Activated naive CD8-positive, alpha-beta T cell treated with anti-CD3 and anti-CD28 coated beads, Interleukin-2, amount 50 U/mL, for 24 hours (primary cell): ENCODE results near the gene NUDT17.
"Not testable (repeated sequence)": the region's sequence is repeated elsewhere in the genome, so short reads cannot be mapped to it uniquely, and the experiment has no call there.

Experiments
- ATAC-seq: fragments of 150-1000 bp; cut with Tn5 transposase; one replicate; pipeline ENCODE4 v1.10.0; 2021
- DNase-seq: peaks from one replicate; pipeline ENCODE4 v3.0.0; 2021
- H3K27ac Mint-ChIP-seq: one replicate; pipeline ENCODE4 v1.8.0; 2021; ENCODE audit warnings: mild to moderate bottlenecking, mixed read lengths
- H3K27me3 Mint-ChIP-seq: one replicate; pipeline ENCODE4 v1.8.0; 2021; ENCODE audit warnings: mixed read lengths
- H3K36me3 Mint-ChIP-seq: one replicate; pipeline ENCODE4 v1.8.0; 2021; ENCODE audit warnings: low read depth, mixed read lengths
- H3K4me1 Mint-ChIP-seq: one replicate; pipeline ENCODE4 v1.8.0; 2021; ENCODE audit warnings: mixed read lengths
- H3K4me3 Mint-ChIP-seq: one replicate; pipeline ENCODE4 v1.8.0; 2021; ENCODE audit warnings: mild to moderate bottlenecking, moderate library complexity, mixed read lengths
- H3K9me3 Mint-ChIP-seq: one replicate; pipeline ENCODE4 v1.8.0; 2021; ENCODE audit warnings: mixed read lengths

The NUDT17 gene

GRCh38 chr1:145827966-145828365, 17.5 kb upstream of the NUDT17 start:
- H3K27ac Mint-ChIP-seq = peak overlapping the region; percentile 94
- DNase-seq (no peak), ATAC-seq (peak; percentile 22)
- H3K9me3 Mint-ChIP-seq = no peaks in the 10 kb centered on the region
- H3K4me1 Mint-ChIP-seq = peaks cover 47% of the 10 kb centered on the region
- peaks cover 75% of the 10 kb centered on the region for H3K36me3 Mint-ChIP-seq
- H3K4me3 Mint-ChIP-seq = peak overlapping the region; percentile 59
- H3K27me3 Mint-ChIP-seq = no peaks in the 10 kb centered on the region

- H3K4me1 Mint-ChIP-seq = peaks cover 47% of the 10 kb centered on the region
- H3K27me3 Mint-ChIP-seq = no peaks in the 10 kb centered on the region
- no peak for DNase-seq
- peak overlapping the region; percentile 59 for H3K4me3 Mint-ChIP-seq
- H3K9me3 Mint-ChIP-seq = no peaks in the 10 kb centered on the region
- ATAC-seq = peak; percentile 83
- peaks cover 80% of the 10 kb centered on the region for H3K36me3 Mint-ChIP-seq
- H3K27ac Mint-ChIP-seq = peak overlapping the region; percentile 94
These were observed 16.9 kb upstream of the NUDT17 start for GRCh38 chr1:145828367-145829026.

- H3K4me3 Mint-ChIP-seq, H3K27ac Mint-ChIP-seq, H3K27me3 Mint-ChIP-seq, H3K9me3 Mint-ChIP-seq, ATAC-seq, DNase-seq: not testable (repeated sequence)
- peaks cover 80% of the 10 kb centered on the region for H3K36me3 Mint-ChIP-seq
- H3K4me1 Mint-ChIP-seq = peaks cover 38% of the 10 kb centered on the region
These were observed 14.6 kb upstream of the NUDT17 start for GRCh38 chr1:145830810-145831209.

DNA sequence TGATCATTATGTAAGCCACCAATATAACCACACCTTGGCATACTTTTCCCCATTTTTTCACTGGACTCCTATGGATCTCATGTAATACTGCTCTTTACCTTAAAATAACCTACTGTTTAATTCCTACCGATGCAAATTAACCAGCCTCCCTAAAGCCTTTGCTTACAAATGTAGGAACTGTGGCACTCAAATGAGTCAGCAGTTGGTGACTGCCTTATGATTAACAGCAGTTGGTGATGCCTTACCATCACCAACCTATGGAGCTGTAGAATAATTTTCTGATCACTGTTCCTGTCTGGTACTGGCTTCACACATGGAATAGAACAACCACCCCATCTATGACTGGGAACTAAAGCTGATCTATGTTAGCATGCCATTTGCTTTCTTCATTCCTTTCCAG, 7.8 kb upstream of the NUDT17 start:
- H3K36me3 Mint-ChIP-seq = peaks cover 64% of the 10 kb centered on the region
- ATAC-seq = peak; percentile 55
- no peaks in the 10 kb centered on the region for H3K9me3 Mint-ChIP-seq
- peak overlapping the region; percentile 39 for H3K27ac Mint-ChIP-seq
- no peak overlapping the region for H3K4me3 Mint-ChIP-seq
- H3K27me3 Mint-ChIP-seq = no peaks in the 10 kb centered on the region
- no peak for DNase-seq
- H3K4me1 Mint-ChIP-seq = peaks cover 13% of the 10 kb centered on the region

- no peaks in the 10 kb centered on the region for H3K27me3 Mint-ChIP-seq
- H3K36me3 Mint-ChIP-seq = peaks cover 27% of the 10 kb centered on the region
- DNase-seq (no peak), ATAC-seq (no peak)
- H3K27ac Mint-ChIP-seq = no peak overlapping the region
- no peaks in the 10 kb centered on the region for H3K9me3 Mint-ChIP-seq
- peaks cover 12% of the 10 kb centered on the region for H3K4me1 Mint-ChIP-seq
- no peak overlapping the region for H3K4me3 Mint-ChIP-seq
These were observed 2.4 kb upstream of the NUDT17 start for GRCh38 chr1:145843031-145843430.

GRCh38 chr1:145845144-145845513, 301 bp upstream of the NUDT17 start:
- H3K4me1 Mint-ChIP-seq = peaks cover 12% of the 10 kb centered on the region
- DNase-seq = no peak
- peak; percentile 59 for ATAC-seq
- H3K9me3 Mint-ChIP-seq = no peaks in the 10 kb centered on the region
- H3K27ac Mint-ChIP-seq = no peak overlapping the region
- H3K4me3 Mint-ChIP-seq = no peak overlapping the region
- H3K27me3 Mint-ChIP-seq = no peaks in the 10 kb centered on the region
- H3K36me3 Mint-ChIP-seq = peaks cover 17% of the 10 kb centered on the region

DNA sequence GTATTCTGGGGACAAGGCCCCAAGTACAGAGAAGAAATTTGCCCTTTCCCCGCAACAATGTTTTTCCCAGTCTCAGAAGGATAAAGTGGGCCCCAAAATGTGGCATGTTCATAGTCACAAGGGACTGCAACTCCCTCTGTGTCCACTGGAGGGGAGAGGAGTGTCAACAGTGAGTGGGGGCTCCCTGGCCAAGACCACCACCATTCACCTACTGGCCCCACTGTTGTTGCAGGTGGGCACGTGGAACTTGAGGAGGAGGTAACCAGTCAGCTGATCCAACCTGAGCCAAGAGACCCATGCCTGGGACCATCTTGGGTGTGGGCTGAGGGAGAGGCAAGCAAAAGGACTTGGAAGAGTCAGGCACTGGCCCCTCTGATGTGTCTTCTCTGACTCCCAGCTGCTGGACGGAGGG, 777 bp downstream of the NUDT17 start:
- H3K9me3 Mint-ChIP-seq = no peaks in the 10 kb centered on the region
- no peak overlapping the region for H3K27ac Mint-ChIP-seq
- DNase-seq (peak; percentile 29), ATAC-seq (peak; percentile 41)
- no peak overlapping the region for H3K4me3 Mint-ChIP-seq
- peaks cover 13% of the 10 kb centered on the region for H3K36me3 Mint-ChIP-seq
- peaks cover 12% of the 10 kb centered on the region for H3K4me1 Mint-ChIP-seq
- no peaks in the 10 kb centered on the region for H3K27me3 Mint-ChIP-seq

- H3K27me3 Mint-ChIP-seq = no peaks in the 10 kb centered on the region
- no peak for ATAC-seq
- peaks cover 4% of the 10 kb centered on the region for H3K36me3 Mint-ChIP-seq
- no peak overlapping the region for H3K4me3 Mint-ChIP-seq
- no peak for DNase-seq
- H3K9me3 Mint-ChIP-seq = no peaks in the 10 kb centered on the region
- peaks cover 12% of the 10 kb centered on the region for H3K4me1 Mint-ChIP-seq
- H3K27ac Mint-ChIP-seq = no peak overlapping the region
These were observed 2.4 kb downstream of the NUDT17 start for GRCh38 chr1:145847827-145848226.

DNA sequence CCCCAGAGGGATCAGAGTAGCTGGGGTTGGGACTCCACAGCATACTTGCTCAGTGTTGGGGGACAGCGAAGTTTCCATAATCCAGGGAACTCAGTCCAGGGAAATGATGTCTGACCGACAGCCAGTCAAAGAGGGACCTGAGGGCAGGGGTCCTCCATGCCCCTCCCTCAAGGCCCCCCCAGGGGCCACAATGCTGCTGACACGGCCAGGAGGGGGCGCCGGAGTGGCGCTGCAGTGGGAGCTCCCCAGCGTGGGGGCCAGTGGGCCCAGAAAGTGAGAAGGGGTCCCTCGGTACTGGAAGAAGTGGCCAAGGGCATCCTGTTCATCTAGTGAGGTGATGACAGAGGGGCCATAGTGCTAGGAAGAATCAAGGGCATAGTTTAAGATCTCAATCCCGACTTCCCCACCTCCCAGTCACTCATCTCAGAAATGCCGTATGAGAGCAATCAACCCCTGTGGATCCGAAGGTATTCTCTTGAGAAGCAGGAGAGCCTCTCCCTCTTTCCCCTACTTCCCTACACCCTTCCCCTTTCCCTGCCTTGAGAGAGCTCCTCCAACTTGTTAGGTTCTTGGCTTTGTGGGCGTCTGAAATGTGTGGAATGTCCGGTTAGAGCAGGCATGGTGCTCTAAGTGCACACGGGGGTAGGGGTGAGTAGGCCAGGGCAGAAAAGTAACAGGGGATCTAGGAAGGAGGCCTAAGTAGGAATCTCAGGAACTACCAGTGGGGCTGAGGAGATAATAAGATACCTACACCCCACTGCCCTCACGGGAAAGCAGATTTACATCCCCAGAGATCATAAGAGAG, 4.1 kb downstream of the NUDT17 start:
- Mint-ChIP-seq H3K27ac (no peak overlapping the region), H3K36me3 (peaks cover 5% of the 10 kb centered on the region), H3K4me3 (no peak overlapping the region), H3K4me1 (peaks cover 12% of the 10 kb centered on the region), H3K9me3 (no peaks in the 10 kb centered on the region), H3K27me3 (no peaks in the 10 kb centered on the region)
- DNase-seq (no peak), ATAC-seq (no peak)

DNA sequence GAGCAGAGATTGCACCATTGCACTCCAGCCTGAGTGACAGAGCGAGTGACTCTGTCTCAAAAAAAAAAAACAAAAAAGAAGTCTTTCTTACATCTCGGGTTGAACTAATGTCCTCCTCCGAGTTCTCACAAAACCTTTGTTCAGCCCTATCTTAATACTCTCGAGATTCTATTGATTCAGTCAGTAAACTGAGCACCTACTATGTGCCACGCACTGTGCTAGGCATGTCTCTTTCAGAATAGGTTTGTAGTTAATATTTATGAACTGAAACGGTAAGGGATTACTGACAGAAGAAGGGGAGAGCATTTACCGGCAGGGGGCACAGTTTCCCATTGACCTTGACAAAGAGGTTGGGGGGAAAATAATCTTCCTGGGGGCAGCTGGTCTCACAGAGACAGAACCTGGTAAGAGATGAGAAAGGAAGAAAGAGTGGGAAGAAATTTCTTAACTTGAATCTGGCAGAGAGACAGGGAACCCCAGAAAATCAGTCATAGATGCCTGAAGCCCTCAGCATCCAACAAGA, 10.1 kb downstream of the NUDT17 start:
- Mint-ChIP-seq H3K4me1 (peaks cover 10% of the 10 kb centered on the region), H3K36me3 (peaks cover 21% of the 10 kb centered on the region), H3K9me3 (no peaks in the 10 kb centered on the region), H3K4me3 (no peak overlapping the region), H3K27me3 (no peaks in the 10 kb centered on the region), H3K27ac (no peak overlapping the region)
- no peak for DNase-seq
- no peak for ATAC-seq

DNA sequence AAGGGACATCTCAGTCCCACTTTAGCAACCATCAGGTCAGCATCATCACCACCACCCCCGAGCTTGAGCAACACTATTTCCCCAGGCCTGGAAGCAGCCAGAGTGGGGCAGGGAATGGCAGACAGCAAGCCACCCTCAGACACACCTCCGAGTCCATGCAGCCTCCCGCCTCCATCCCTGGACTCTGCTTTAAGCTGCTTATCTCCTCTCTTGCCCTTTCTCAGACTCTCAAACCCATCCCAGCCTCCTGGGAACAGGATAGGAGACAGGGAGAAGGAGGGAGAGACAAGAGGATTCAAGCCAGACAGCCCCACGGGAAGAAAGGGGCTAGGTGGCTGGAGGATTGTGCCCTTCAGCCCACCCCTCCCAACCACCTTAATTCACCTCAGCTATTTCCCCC, 11.7 kb downstream of the NUDT17 start:
- H3K27ac Mint-ChIP-seq = no peak overlapping the region

DNA sequence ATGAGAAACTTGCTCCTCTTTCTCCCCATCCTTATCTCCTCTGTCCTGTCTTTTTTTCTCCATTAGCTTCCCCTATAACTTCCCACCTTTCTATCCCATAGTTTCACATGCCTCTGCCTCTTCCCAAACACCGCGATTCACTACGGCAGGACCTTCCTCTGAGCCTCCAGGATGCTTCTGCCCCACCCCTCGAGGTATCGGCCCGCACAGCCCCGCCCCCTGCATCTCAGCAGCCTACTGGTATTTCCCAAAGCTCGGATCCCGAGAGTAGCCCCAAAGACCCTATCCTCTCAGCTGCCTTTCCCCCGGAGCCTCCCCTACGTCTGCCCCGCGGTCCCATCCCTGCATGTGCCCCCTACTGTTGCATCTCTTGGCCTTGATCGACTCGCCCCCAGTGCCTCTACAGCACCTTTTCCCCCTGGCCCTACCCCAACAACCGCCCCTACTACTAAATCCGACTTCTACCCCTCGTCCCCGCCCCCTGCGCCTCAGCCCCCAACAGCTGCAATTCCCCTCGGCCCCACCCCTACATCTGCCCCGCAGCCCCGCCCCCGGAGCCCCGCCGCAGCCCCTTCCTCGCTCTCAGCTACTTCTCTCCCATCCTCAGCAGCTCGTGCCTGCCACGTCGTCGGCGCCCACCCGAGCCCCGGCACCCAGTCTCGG, 12.9 kb downstream of the NUDT17 start:
- DNase-seq = peak; percentile 65
- ATAC-seq = peak; percentile 31
- H3K4me1 Mint-ChIP-seq = peaks cover 10% of the 10 kb centered on the region
- peak overlapping the region; percentile 62 for H3K27ac Mint-ChIP-seq
- no peaks in the 10 kb centered on the region for H3K9me3 Mint-ChIP-seq
- H3K27me3 Mint-ChIP-seq = no peaks in the 10 kb centered on the region
- peaks cover 16% of the 10 kb centered on the region for H3K36me3 Mint-ChIP-seq
- H3K4me3 Mint-ChIP-seq = peak overlapping the region; percentile 94

More for the DNA sequence above, 11.7 kb downstream of the NUDT17 start:
- ATAC-seq (no peak), DNase-seq (no peak)
- Mint-ChIP-seq H3K9me3 (no peaks in the 10 kb centered on the region), H3K27me3 (no peaks in the 10 kb centered on the region), H3K4me1 (peaks cover 10% of the 10 kb centered on the region), H3K36me3 (peaks cover 18% of the 10 kb centered on the region), H3K4me3 (no peak overlapping the region)

- Mint-ChIP-seq H3K4me1 (peaks cover 10% of the 10 kb centered on the region), H3K27me3 (no peaks in the 10 kb centered on the region), H3K36me3 (peaks cover 16% of the 10 kb centered on the region), H3K9me3 (no peaks in the 10 kb centered on the region), H3K4me3 (peak within 1 kb of the TSS; percentile 94), H3K27ac (peak within 1 kb of the TSS; percentile 79)
- peak; percentile 89 for DNase-seq
- ATAC-seq = peak; percentile 90
These were observed 13.6 kb downstream of the NUDT17 start, which contains the start of gene PIAS3 for GRCh38 chr1:145858901-145859490. Gene PIAS3, minus strand, starts transcription at chr1:145859081. Its CDS starts 91 bp downstream, at chr1:145858990.

GRCh38 chr1:145859491-145860023, 14.1 kb downstream of the NUDT17 start:
- peak overlapping the region; percentile 79 for H3K27ac Mint-ChIP-seq
- peak; percentile 84 for DNase-seq
- H3K9me3 Mint-ChIP-seq = no peaks in the 10 kb centered on the region

More at GRCh38 chr1:145859491-145860023, 14.1 kb downstream of the NUDT17 start:
- ATAC-seq = peak; percentile 83
- Mint-ChIP-seq H3K4me1 (peaks cover 10% of the 10 kb centered on the region), H3K27me3 (no peaks in the 10 kb centered on the region), H3K36me3 (peaks cover 16% of the 10 kb centered on the region), H3K4me3 (peak overlapping the region; percentile 94)
